ENCODE measurements around the gene GALNTL6. TPM values are rescaled to one million over a fixed set of nuclear protein-coding genes. Genes with fewer than 3 reads are reported as not detected.

Gene GALNTL6
- total and polyA plus RNA-seq, 2 experiments from 2014 or later = 0.38 to 0.40 TPM

DNA sequence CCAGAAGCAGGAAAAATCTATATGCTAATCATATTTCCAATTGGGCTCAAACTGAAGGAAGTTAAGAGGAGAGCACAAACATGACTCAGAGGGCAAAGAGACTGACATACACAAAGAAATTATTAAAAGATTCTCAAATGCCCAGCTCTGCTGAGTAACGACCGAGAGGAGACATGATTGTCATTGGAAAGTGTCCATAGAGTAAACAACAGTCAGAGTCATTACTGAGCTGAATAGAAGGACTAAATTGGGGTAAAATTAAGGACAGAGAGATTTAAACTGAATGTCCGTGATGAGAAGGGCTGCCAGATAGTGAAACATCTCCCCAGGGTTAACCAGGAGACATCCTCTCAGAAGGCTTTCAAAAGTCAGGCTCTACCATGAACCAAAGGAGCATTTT lies 1244.2 kb downstream of the GALNTL6 start (continued):
- TF ChIP-seq EZH2phosphoT487 (IDR thresholded peaks at IDR 0.05; ENCODE audit: unreplicated experiment) = no peak
- TF ChIP-seq NANOG (IDR thresholded peaks at IDR 0.05; ENCODE audit: borderline replicate concordance) = no peak

DNA sequence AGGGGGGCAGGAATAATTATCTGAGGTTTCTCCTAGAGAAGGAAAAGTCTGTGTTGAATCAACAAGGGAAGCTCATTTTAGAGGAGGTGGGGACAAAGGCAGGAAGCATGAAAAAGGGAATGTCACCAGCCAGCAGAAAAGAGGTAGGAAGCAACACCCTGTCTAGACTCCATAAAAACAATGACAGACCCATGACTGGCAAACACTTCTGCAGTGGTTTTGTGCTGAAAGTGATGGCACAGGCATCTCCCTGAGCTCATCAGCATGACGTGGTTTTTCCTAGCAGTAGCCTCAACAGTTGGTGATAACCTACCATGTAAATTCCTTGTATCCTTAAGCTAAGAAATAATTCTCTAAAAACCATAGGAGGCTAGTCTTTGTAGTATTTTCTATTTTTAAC lies 1244.7 kb downstream of the GALNTL6 start:
- DNase-seq (ENCODE audit: low spot score) = no peak
- Histone ChIP-seq H3K4me3 (no peak overlapping the region), H3K36me3 (ENCODE audit: insufficient read depth) (no peaks in the 10 kb centered on the region), H2AFZ (peak overlapping the region; percentile 33; the same call in 1 of the 2 replicates), H3K27me3 (ENCODE audit: insufficient read depth) (no peaks in the 10 kb centered on the region), H3K79me2 (replicated peaks; ENCODE audit: insufficient read depth) (no peaks in the 10 kb centered on the region), H3K9me2 (ENCODE audit: insufficient read depth) (no peaks in the 10 kb centered on the region), H4K20me1 (replicated peaks; ENCODE audit: insufficient read depth) (no peaks in the 10 kb centered on the region), H3K27ac (ENCODE audit: low read depth) (no peak overlapping the region), H3F3A (replicated peaks; ENCODE audit: low read depth) (no peaks in the 10 kb centered on the region), H3K4me2 (no peak overlapping the region), H3K4me1 (ENCODE audit: insufficient read depth) (no peaks in the 10 kb centered on the region)
- Mint-ChIP-seq H3K27me3 (ENCODE audit: insufficient read depth, low read depth, poor library complexity) (peaks cover 4% of the 10 kb centered on the region), H3K9me3 (peaks cover 6% of the 10 kb centered on the region; the same call in 2 of the 3 replicates), H3K4me1 (peaks cover 25% of the 10 kb centered on the region), H3K36me3 (ENCODE audit: low read depth) (peaks cover 13% of the 10 kb centered on the region; the same call in 2 of the 3 replicates), H3K4me3 (no peak overlapping the region), H3K27ac (no peak overlapping the region)
- ATAC-seq = no peak
- TF ChIP-seq, protein P1, sequence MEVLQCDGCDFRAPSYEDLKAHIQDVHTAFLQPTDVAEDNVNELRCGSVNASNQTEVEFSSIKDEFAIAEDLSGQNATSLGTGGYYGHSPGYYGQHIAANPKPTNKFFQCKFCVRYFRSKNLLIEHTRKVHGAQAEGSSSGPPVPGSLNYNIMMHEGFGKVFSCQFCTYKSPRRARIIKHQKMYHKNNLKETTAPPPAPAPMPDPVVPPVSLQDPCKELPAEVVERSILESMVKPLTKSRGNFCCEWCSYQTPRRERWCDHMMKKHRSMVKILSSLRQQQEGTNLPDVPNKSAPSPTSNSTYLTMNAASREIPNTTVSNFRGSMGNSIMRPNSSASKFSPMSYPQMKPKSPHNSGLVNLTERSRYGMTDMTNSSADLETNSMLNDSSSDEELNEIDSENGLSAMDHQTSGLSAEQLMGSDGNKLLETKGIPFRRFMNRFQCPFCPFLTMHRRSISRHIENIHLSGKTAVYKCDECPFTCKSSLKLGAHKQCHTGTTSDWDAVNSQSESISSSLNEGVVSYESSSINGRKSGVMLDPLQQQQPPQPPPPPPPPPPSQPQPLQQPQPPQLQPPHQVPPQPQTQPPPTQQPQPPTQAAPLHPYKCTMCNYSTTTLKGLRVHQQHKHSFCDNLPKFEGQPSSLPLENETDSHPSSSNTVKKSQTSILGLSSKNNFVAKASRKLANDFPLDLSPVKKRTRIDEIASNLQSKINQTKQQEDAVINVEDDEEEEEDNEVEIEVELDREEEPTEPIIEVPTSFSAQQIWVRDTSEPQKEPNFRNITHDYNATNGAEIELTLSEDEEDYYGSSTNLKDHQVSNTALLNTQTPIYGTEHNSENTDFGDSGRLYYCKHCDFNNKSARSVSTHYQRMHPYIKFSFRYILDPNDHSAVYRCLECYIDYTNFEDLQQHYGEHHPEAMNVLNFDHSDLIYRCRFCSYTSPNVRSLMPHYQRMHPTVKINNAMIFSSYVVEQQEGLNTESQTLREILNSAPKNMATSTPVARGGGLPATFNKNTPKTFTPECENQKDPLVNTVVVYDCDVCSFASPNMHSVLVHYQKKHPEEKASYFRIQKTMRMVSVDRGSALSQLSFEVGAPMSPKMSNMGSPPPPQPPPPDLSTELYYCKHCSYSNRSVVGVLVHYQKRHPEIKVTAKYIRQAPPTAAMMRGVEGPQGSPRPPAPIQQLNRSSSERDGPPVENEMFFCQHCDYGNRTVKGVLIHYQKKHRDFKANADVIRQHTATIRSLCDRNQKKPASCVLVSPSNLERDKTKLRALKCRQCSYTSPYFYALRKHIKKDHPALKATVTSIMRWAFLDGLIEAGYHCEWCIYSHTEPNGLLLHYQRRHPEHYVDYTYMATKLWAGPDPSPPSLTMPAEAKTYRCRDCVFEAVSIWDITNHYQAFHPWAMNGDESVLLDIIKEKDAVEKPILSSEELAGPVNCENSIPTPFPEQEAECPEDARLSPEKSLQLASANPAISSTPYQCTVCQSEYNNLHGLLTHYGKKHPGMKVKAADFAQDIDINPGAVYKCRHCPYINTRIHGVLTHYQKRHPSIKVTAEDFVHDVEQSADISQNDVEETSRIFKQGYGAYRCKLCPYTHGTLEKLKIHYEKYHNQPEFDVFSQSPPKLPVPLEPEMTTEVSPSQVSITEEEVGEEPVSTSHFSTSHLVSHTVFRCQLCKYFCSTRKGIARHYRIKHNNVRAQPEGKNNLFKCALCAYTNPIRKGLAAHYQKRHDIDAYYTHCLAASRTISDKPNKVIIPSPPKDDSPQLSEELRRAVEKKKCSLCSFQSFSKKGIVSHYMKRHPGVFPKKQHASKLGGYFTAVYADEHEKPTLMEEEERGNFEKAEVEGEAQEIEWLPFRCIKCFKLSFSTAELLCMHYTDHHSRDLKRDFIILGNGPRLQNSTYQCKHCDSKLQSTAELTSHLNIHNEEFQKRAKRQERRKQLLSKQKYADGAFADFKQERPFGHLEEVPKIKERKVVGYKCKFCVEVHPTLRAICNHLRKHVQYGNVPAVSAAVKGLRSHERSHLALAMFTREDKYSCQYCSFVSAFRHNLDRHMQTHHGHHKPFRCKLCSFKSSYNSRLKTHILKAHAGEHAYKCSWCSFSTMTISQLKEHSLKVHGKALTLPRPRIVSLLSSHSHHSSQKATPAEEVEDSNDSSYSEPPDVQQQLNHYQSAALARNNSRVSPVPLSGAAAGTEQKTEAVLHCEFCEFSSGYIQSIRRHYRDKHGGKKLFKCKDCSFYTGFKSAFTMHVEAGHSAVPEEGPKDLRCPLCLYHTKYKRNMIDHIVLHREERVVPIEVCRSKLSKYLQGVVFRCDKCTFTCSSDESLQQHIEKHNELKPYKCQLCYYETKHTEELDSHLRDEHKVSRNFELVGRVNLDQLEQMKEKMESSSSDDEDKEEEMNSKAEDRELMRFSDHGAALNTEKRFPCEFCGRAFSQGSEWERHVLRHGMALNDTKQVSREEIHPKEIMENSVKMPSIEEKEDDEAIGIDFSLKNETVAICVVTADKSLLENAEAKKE (CRISPR knock-in tag; IDR thresholded peaks at IDR 0.05) = no peak
- TF ChIP-seq ETS1 (IDR thresholded peaks at IDR 0.05) (no peak), STAT1 (IDR thresholded peaks at IDR 0.05; ENCODE audit: unreplicated experiment) (no peak), EZH2phosphoT487 (IDR thresholded peaks at IDR 0.05; ENCODE audit: unreplicated experiment) (no peak), ZNF331 (CRISPR knock-in tag; IDR thresholded peaks at IDR 0.05; ENCODE audit: low read depth) (no peak), CTCF (conservative IDR thresholded peaks at IDR 0.05; ENCODE audit: low read depth in 2 of 2) (no peak), NANOG (IDR thresholded peaks at IDR 0.05; ENCODE audit: borderline replicate concordance) (no peak), ZNF114 (CRISPR knock-in tag; IDR thresholded peaks at IDR 0.05) (no peak), EZH2 (IDR thresholded peaks at IDR 0.05; ENCODE audit: low read depth, unreplicated experiment) (no peak), CREB1 (CRISPR knock-in tag; IDR thresholded peaks at IDR 0.05; ENCODE audit: low read depth) (no peak), JUNB (IDR thresholded peaks at IDR 0.05; ENCODE audit: unreplicated experiment) (no peak), POLR2AphosphoS5 (IDR thresholded peaks at IDR 0.05; ENCODE audit: low read depth) (no peak), REST (IDR thresholded peaks at IDR 0.05; ENCODE audit: unreplicated experiment) (no peak)
